K562 (cell line): ENCODE measurements around the gene CCNDBP1. TPM values are rescaled to one million over a fixed set of nuclear protein-coding genes. Genes with fewer than 3 reads are reported as not detected.

ENCODE experiments used
- AFF4 ChIP-seq: sonication (generic); formaldehyde crosslinking; IDR thresholded peaks from 2 replicates; pipeline ENCODE4 v1.8.0; 2023; ENCODE audit warnings: mild to moderate bottlenecking, missing genetic modification reagents
- GTF3C2 ChIP-seq: IDR thresholded peaks from 3 replicates; pipeline ENCODE4 v1.6.1; 2011; ENCODE audit warnings: borderline replicate concordance, mild to moderate bottlenecking, moderate library complexity; ENCODE audit not compliant: insufficient read length; ENCODE audit errors: extremely low read depth
- KDM2B ChIP-seq: fragments of 250-450 bp; sonication (Bioruptor Pico); IDR thresholded peaks from 2 replicates; pipeline ENCODE4 v1.8.0; 2021; ENCODE audit warnings: mild to moderate bottlenecking, moderate library complexity
- MCM3 ChIP-seq: fragments of 450-650 bp; IDR thresholded peaks from 2 replicates; pipeline ENCODE4 v1.6.1; 2016
- POLR2AphosphoS2 ChIP-seq: IDR thresholded peaks from 2 replicates; pipeline ENCODE4 v1.6.1; 2012; ENCODE audit warnings: low read length, improper control_type of control experiment
- POLR2G ChIP-seq: fragments of 200-400 bp; formaldehyde crosslinking; IDR thresholded peaks from 2 replicates; pipeline ENCODE4 v1.6.1; 2017; ENCODE audit warnings: low read depth, mild to moderate bottlenecking, antibody characterized with exemption, low read length, moderate library complexity
- SIN3B ChIP-seq: fragments of 450-650 bp; IDR thresholded peaks from 2 replicates; pipeline ENCODE4 v1.6.1; 2017; ENCODE audit warnings: low read depth, mild to moderate bottlenecking, moderate library complexity
- SMAD2 ChIP-seq: fragments of 150-350 bp; IDR thresholded peaks from 2 replicates; pipeline ENCODE4 v1.6.1; 2014; ENCODE audit warnings: low read depth, mild to moderate bottlenecking, low read length
- SMARCC2 ChIP-seq: fragments of 450-650 bp; IDR thresholded peaks from 2 replicates; pipeline ENCODE4 v1.6.1; 2017; ENCODE audit warnings: antibody characterized with exemption, moderate library complexity, mild to moderate bottlenecking, low read depth
- TFAM ChIP-seq: fragments of 250-450 bp; sonication (Bioruptor Pico); conservative IDR thresholded peaks from 2 replicates; pipeline ENCODE4 v1.5.0; 2021; ENCODE audit warnings: mild to moderate bottlenecking, moderate library complexity
- TGIF2 ChIP-seq: sonication (generic); formaldehyde crosslinking; IDR thresholded peaks from 2 replicates; pipeline ENCODE4 v1.8.1; 2022; ENCODE audit warnings: mild to moderate bottlenecking, missing genetic modification reagents, moderate library complexity
- ZKSCAN3 ChIP-seq: fragments of 250-450 bp; sonication (Bioruptor Pico); IDR thresholded peaks from 2 replicates; pipeline ENCODE4 v1.4.0; 2020
- ZNF263 ChIP-seq: sonication (generic); formaldehyde crosslinking; IDR thresholded peaks from 2 replicates; pipeline ENCODE4 v1.8.0; 2022; ENCODE audit warnings: mild to moderate bottlenecking, missing genetic modification reagents, borderline replicate concordance
- ZNF707 ChIP-seq: fragments of 250-450 bp; sonication (Bioruptor Pico); conservative IDR thresholded peaks from 2 replicates; pipeline ENCODE4 v1.8.0; 2022; ENCODE audit warnings: inconsistent platforms, mild to moderate bottlenecking, moderate library complexity
- ZSCAN32 ChIP-seq: fragments of 450-650 bp; formaldehyde crosslinking; IDR thresholded peaks from 2 replicates; pipeline ENCODE4 v1.4.0; 2020; ENCODE audit warnings: mild to moderate bottlenecking, moderate library complexity
- polyA plus RNA-seq, 8 experiments: library from polyadenylated mRNA; depleted of rRNA in 4 of 8; stranded (reverse) in 5 of 8; unstranded in 3 of 8; fragments of >200 nt; fragmentation: Nextera tagmentation in 2 of 8; fragmentation: Illumina TruSeq in 1 of 8; extraction: Ambion mirVana in 2 of 8; extraction: Trizol in 1 of 8; gene quantifications; 2 replicates each; pipeline versions ENCODE4 v1.2.1 to v1.2.3, GENCODE V29; 2011 to 2014; ENCODE audit warnings: inconsistent platforms in 1 of 8, missing spikeins in 1 of 8
- total RNA-seq, 7 experiments: library from RNA; depleted of rRNA in 6 of 7; stranded (reverse); fragments of >200 nt in 6 of 7; fragmentation: Illumina TruSeq in 2 of 7; extraction: Trizol in 2 of 7; gene quantifications; 2 replicates each; pipeline versions ENCODE4 v1.2.1 to v1.2.3, GENCODE V29; 2011 to 2021; ENCODE audit warnings: low replicate concordance in 1 of 7
- TF ChIP-seq, protein P1 (sequence below): fragments of 250-450 bp; sonication (Bioruptor Pico); IDR thresholded peaks from 2 replicates; pipeline ENCODE4 v1.5.0; 2020; ENCODE audit warnings: mild to moderate bottlenecking, borderline replicate concordance
- TF ChIP-seq, protein P2 (sequence below): fragments of 450-650 bp; IDR thresholded peaks from 2 replicates; pipeline ENCODE4 v1.6.1; 2016; ENCODE audit warnings: low read depth, mild to moderate bottlenecking, moderate library complexity
- TF ChIP-seq, protein P3 (sequence below): fragments of 200-800 bp; sonication (Bioruptor generic); IDR thresholded peaks from 2 replicates; pipeline ENCODE4 v1.6.1; 2017; ENCODE audit warnings: missing genetic modification characterization, missing compliant biosample characterization

Gene CCNDBP1
- total and polyA plus RNA-seq, 9 of the 15 experiments (the other 6 are each of a cell fraction or from before 2014, with no cell fraction given), result 37.0 to 111 (median 55.5) TPM

GRCh38 chr15:43230640-43231115 is 45.5 kb downstream of the CCNDBP1 start (continued):
- TF ChIP-seq GTF3C2 (no peak), ZNF707 (CRISPR knock-in tag) (no peak), ZNF263 (CRISPR knock-in tag) (no peak), POLR2G (no peak), ZKSCAN3 (CRISPR knock-in tag) (no peak), SMAD2 (no peak), POLR2AphosphoS2 (no peak), KDM2B (CRISPR knock-in tag) (no peak), AFF4 (no peak; the same call in 1 of the 2 replicates), MCM3 (no peak), TFAM (CRISPR knock-in tag) (no peak), SMARCC2 (no peak), ZSCAN32 (CRISPR knock-in tag) (no peak), SIN3B (no peak), TGIF2 (no peak)
- TF ChIP-seq, protein P1, sequence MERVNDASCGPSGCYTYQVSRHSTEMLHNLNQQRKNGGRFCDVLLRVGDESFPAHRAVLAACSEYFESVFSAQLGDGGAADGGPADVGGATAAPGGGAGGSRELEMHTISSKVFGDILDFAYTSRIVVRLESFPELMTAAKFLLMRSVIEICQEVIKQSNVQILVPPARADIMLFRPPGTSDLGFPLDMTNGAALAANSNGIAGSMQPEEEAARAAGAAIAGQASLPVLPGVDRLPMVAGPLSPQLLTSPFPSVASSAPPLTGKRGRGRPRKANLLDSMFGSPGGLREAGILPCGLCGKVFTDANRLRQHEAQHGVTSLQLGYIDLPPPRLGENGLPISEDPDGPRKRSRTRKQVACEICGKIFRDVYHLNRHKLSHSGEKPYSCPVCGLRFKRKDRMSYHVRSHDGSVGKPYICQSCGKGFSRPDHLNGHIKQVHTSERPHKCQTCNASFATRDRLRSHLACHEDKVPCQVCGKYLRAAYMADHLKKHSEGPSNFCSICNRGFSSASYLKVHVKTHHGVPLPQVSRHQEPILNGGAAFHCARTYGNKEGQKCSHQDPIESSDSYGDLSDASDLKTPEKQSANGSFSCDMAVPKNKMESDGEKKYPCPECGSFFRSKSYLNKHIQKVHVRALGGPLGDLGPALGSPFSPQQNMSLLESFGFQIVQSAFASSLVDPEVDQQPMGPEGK (CRISPR knock-in tag), result no peak
- TF ChIP-seq, protein P2, sequence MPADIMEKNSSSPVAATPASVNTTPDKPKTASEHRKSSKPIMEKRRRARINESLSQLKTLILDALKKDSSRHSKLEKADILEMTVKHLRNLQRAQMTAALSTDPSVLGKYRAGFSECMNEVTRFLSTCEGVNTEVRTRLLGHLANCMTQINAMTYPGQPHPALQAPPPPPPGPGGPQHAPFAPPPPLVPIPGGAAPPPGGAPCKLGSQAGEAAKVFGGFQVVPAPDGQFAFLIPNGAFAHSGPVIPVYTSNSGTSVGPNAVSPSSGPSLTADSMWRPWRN, result no peak
- TF ChIP-seq, protein P3, sequence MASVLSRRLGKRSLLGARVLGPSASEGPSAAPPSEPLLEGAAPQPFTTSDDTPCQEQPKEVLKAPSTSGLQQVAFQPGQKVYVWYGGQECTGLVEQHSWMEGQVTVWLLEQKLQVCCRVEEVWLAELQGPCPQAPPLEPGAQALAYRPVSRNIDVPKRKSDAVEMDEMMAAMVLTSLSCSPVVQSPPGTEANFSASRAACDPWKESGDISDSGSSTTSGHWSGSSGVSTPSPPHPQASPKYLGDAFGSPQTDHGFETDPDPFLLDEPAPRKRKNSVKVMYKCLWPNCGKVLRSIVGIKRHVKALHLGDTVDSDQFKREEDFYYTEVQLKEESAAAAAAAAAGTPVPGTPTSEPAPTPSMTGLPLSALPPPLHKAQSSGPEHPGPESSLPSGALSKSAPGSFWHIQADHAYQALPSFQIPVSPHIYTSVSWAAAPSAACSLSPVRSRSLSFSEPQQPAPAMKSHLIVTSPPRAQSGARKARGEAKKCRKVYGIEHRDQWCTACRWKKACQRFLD (CRISPR knock-in tag), result no peak
